GM21619 (cell line): Measurements from ENCODE around the gene NTM.

Source experiments
- ATAC-seq: cut with Tn5 transposase; IDR thresholded peaks from one replicate; pipeline ENCODE4 v1.9.1; 2021; ENCODE audit not compliant: unreplicated experiment

Gene NTM

GRCh38 chr11:132257871-132258270, 887.5 kb downstream of the NTM start:
- no peak for ATAC-seq

GRCh38 chr11:132258875-132259274, 888.5 kb downstream of the NTM start:
- ATAC-seq = no peak

GRCh38 chr11:132260636-132261035, 890.2 kb downstream of the NTM start:
- ATAC-seq = no peak

GRCh38 chr11:132263241-132263640, 892.8 kb downstream of the NTM start:
- no peak for ATAC-seq

GRCh38 chr11:132263875-132264274, 893.5 kb downstream of the NTM start:
- ATAC-seq = no peak

GRCh38 chr11:132264616-132265015, 894.2 kb downstream of the NTM start:
- ATAC-seq = no peak

- ATAC-seq = no peak
These were observed 908.6 kb downstream of the NTM start for GRCh38 chr11:132278801-132279574.

- ATAC-seq = no peak
These were observed 913.6 kb downstream of the NTM start for GRCh38 chr11:132284048-132284447.

- ATAC-seq = no peak
These were observed 914.2 kb downstream of the NTM start for GRCh38 chr11:132284611-132285010.

GRCh38 chr11:132285631-132286030, 915.2 kb downstream of the NTM start:
- no peak for ATAC-seq

GRCh38 chr11:132286106-132286505, 915.7 kb downstream of the NTM start:
- ATAC-seq = no peak

- ATAC-seq = no peak
These were observed 917.6 kb downstream of the NTM start for GRCh38 chr11:132288036-132288435.

GRCh38 chr11:132289590-132290256, 919.3 kb downstream of the NTM start:
- no peak for ATAC-seq

GRCh38 chr11:132293586-132293985, 923.2 kb downstream of the NTM start:
- no peak for ATAC-seq

- ATAC-seq = no peak
These were observed 926.7 kb downstream of the NTM start for GRCh38 chr11:132296946-132297610.

GRCh38 chr11:132298357-132298756, 927.9 kb downstream of the NTM start:
- no peak for ATAC-seq

GRCh38 chr11:132300283-132300682, 929.9 kb downstream of the NTM start:
- ATAC-seq = no peak

- ATAC-seq = no peak
These were observed 931.0 kb downstream of the NTM start for GRCh38 chr11:132301465-132301864.

GRCh38 chr11:132301900-132302299, 931.5 kb downstream of the NTM start:
- ATAC-seq = no peak

GRCh38 chr11:132307309-132308020, 937.0 kb downstream of the NTM start:
- ATAC-seq = no peak
